ENCODE results near the gene OR4D2.
"Not testable (repeated sequence)": the region's sequence is repeated elsewhere in the genome, so short reads cannot be mapped to it uniquely, and the experiment has no call there.

The OR4D2 gene

GRCh38 chr17:58166682-58167081 is at the start of gene OR4D2:
OR4D2 (plus strand) TSS chr17:58166982; CDS start chr17:58169656, 2,674 bp downstream.
- no peaks in the 10 kb centered on the region for H3K27me3 ChIP-seq (ENCODE audit: control insufficient read depth, insufficient read depth, low read length)
- no peak within 1 kb of the TSS for H3K4me3 ChIP-seq (ENCODE audit: low read length)
- no peaks in the 10 kb centered on the region for H3K36me3 ChIP-seq (ENCODE audit: control insufficient read depth, insufficient read depth, low read length)
- no peak within 1 kb of the TSS for H3K27ac ChIP-seq (ENCODE audit: low read depth, low read length)
- H3K9ac ChIP-seq (ENCODE audit: low read length) = no peak within 1 kb of the TSS
- no peaks in the 10 kb centered on the region for H3K4me1 ChIP-seq (ENCODE audit: control insufficient read depth, insufficient read depth, low read length)

GRCh38 chr17:58117382-58117781 is 49.4 kb upstream of the OR4D2 start:
- Histone ChIP-seq H3K4me1 (ENCODE audit: control insufficient read depth, insufficient read depth, low read length) (no peaks in the 10 kb centered on the region), H3K9ac (ENCODE audit: low read length) (no peak overlapping the region), H3K27me3 (ENCODE audit: control insufficient read depth, insufficient read depth, low read length) (no peaks in the 10 kb centered on the region)

GRCh38 chr17:58119491-58119890 is 47.3 kb upstream of the OR4D2 start:
- no peaks in the 10 kb centered on the region for H3K27me3 ChIP-seq (ENCODE audit: control insufficient read depth, insufficient read depth, low read length)
- no peak overlapping the region for H3K4me3 ChIP-seq (ENCODE audit: low read length)
- H3K36me3 ChIP-seq (ENCODE audit: control insufficient read depth, insufficient read depth, low read length) = no peaks in the 10 kb centered on the region
- H3K9ac ChIP-seq (ENCODE audit: low read length) = no peak overlapping the region
- H3K27ac ChIP-seq (ENCODE audit: low read depth, low read length) = no peak overlapping the region
- H3K4me1 ChIP-seq (ENCODE audit: control insufficient read depth, insufficient read depth, low read length) = no peaks in the 10 kb centered on the region

More at GRCh38 chr17:58117382-58117781, 49.4 kb upstream of the OR4D2 start:
- H3K36me3 ChIP-seq (ENCODE audit: control insufficient read depth, insufficient read depth, low read length) = no peaks in the 10 kb centered on the region
- H3K4me3 ChIP-seq (ENCODE audit: low read length) = no peak overlapping the region
- no peak overlapping the region for H3K27ac ChIP-seq (ENCODE audit: low read depth, low read length)

- Histone ChIP-seq H3K4me1 (ENCODE audit: control insufficient read depth, insufficient read depth, low read length) (no peaks in the 10 kb centered on the region), H3K4me3 (ENCODE audit: low read length) (no peak overlapping the region), H3K36me3 (ENCODE audit: control insufficient read depth, insufficient read depth, low read length) (no peaks in the 10 kb centered on the region), H3K27ac (ENCODE audit: low read depth, low read length) (no peak overlapping the region), H3K27me3 (ENCODE audit: control insufficient read depth, insufficient read depth, low read length) (no peaks in the 10 kb centered on the region), H3K9ac (ENCODE audit: low read length) (no peak overlapping the region)
Observed at GRCh38 chr17:58120195-58120822, 46.5 kb upstream of the OR4D2 start.

- H3K36me3 ChIP-seq (ENCODE audit: control insufficient read depth, insufficient read depth, low read length) = no peaks in the 10 kb centered on the region
- no peak overlapping the region for H3K9ac ChIP-seq (ENCODE audit: low read length)
- H3K4me1 ChIP-seq (ENCODE audit: control insufficient read depth, insufficient read depth, low read length) = no peaks in the 10 kb centered on the region
- H3K27me3 ChIP-seq (ENCODE audit: control insufficient read depth, insufficient read depth, low read length) = no peaks in the 10 kb centered on the region
- no peak overlapping the region for H3K27ac ChIP-seq (ENCODE audit: low read depth, low read length)
- H3K4me3 ChIP-seq (ENCODE audit: low read length) = no peak overlapping the region
Observed at GRCh38 chr17:58121925-58122324, 44.9 kb upstream of the OR4D2 start.

GRCh38 chr17:58127846-58128245 is 38.9 kb upstream of the OR4D2 start:
- H3K27me3 ChIP-seq (ENCODE audit: control insufficient read depth, insufficient read depth, low read length) = no peaks in the 10 kb centered on the region
- no peak overlapping the region for H3K27ac ChIP-seq (ENCODE audit: low read depth, low read length)
- H3K4me3 ChIP-seq (ENCODE audit: low read length) = no peak overlapping the region
- no peaks in the 10 kb centered on the region for H3K4me1 ChIP-seq (ENCODE audit: control insufficient read depth, insufficient read depth, low read length)
- H3K9ac ChIP-seq (ENCODE audit: low read length) = no peak overlapping the region
- H3K36me3 ChIP-seq (ENCODE audit: control insufficient read depth, insufficient read depth, low read length) = no peaks in the 10 kb centered on the region

GRCh38 chr17:58132697-58133096 is 34.1 kb upstream of the OR4D2 start:
- H3K9ac ChIP-seq (ENCODE audit: low read length); H3K4me3 ChIP-seq (ENCODE audit: low read length); H3K27ac ChIP-seq (ENCODE audit: low read depth, low read length); H3K4me1 ChIP-seq (ENCODE audit: control insufficient read depth, insufficient read depth, low read length); H3K36me3 ChIP-seq (ENCODE audit: control insufficient read depth, insufficient read depth, low read length); H3K27me3 ChIP-seq (ENCODE audit: control insufficient read depth, insufficient read depth, low read length): not testable (repeated sequence)

- Histone ChIP-seq H3K9ac (ENCODE audit: low read length) (no peak overlapping the region), H3K27ac (ENCODE audit: low read depth, low read length) (no peak overlapping the region), H3K27me3 (ENCODE audit: control insufficient read depth, insufficient read depth, low read length) (peaks cover 3% of the 10 kb centered on the region), H3K4me1 (ENCODE audit: control insufficient read depth, insufficient read depth, low read length) (no peaks in the 10 kb centered on the region), H3K36me3 (ENCODE audit: control insufficient read depth, insufficient read depth, low read length) (no peaks in the 10 kb centered on the region), H3K4me3 (ENCODE audit: low read length) (no peak overlapping the region)
Observed at GRCh38 chr17:58136669-58137279, 30.0 kb upstream of the OR4D2 start.

GRCh38 chr17:58141505-58141904 is 25.3 kb upstream of the OR4D2 start:
- Histone ChIP-seq H3K36me3 (ENCODE audit: control insufficient read depth, insufficient read depth, low read length) (no peaks in the 10 kb centered on the region), H3K27me3 (ENCODE audit: control insufficient read depth, insufficient read depth, low read length) (peaks cover 3% of the 10 kb centered on the region), H3K9ac (ENCODE audit: low read length) (no peak overlapping the region), H3K4me3 (ENCODE audit: low read length) (no peak overlapping the region), H3K27ac (ENCODE audit: low read depth, low read length) (no peak overlapping the region), H3K4me1 (ENCODE audit: control insufficient read depth, insufficient read depth, low read length) (no peaks in the 10 kb centered on the region)

GRCh38 chr17:58143335-58143734 is 23.4 kb upstream of the OR4D2 start:
- H3K4me1 ChIP-seq (ENCODE audit: control insufficient read depth, insufficient read depth, low read length); H3K36me3 ChIP-seq (ENCODE audit: control insufficient read depth, insufficient read depth, low read length); H3K9ac ChIP-seq (ENCODE audit: low read length); H3K27ac ChIP-seq (ENCODE audit: low read depth, low read length); H3K27me3 ChIP-seq (ENCODE audit: control insufficient read depth, insufficient read depth, low read length); H3K4me3 ChIP-seq (ENCODE audit: low read length): not testable (repeated sequence)

- no peaks in the 10 kb centered on the region for H3K4me1 ChIP-seq (ENCODE audit: control insufficient read depth, insufficient read depth, low read length)
- no peak overlapping the region for H3K27ac ChIP-seq (ENCODE audit: low read depth, low read length)
- no peak overlapping the region for H3K9ac ChIP-seq (ENCODE audit: low read length)
- no peaks in the 10 kb centered on the region for H3K36me3 ChIP-seq (ENCODE audit: control insufficient read depth, insufficient read depth, low read length)
- peaks cover 5% of the 10 kb centered on the region for H3K27me3 ChIP-seq (ENCODE audit: control insufficient read depth, insufficient read depth, low read length)
- no peak overlapping the region for H3K4me3 ChIP-seq (ENCODE audit: low read length)
Observed at GRCh38 chr17:58144801-58145200, 22.0 kb upstream of the OR4D2 start.

- no peak within 1 kb of the TSS for H3K27ac ChIP-seq (ENCODE audit: low read depth, low read length)
- H3K36me3 ChIP-seq (ENCODE audit: control insufficient read depth, insufficient read depth, low read length) = no peaks in the 10 kb centered on the region
- no peaks in the 10 kb centered on the region for H3K4me1 ChIP-seq (ENCODE audit: control insufficient read depth, insufficient read depth, low read length)
- peaks cover 5% of the 10 kb centered on the region for H3K27me3 ChIP-seq (ENCODE audit: control insufficient read depth, insufficient read depth, low read length)
- H3K9ac ChIP-seq (ENCODE audit: low read length) = no peak within 1 kb of the TSS
- H3K4me3 ChIP-seq (ENCODE audit: low read length) = no peak within 1 kb of the TSS
Observed at GRCh38 chr17:58147930-58148434, 18.8 kb upstream of the OR4D2 start, which contains the start of gene OR4D1. OR4D1 (plus strand) TSS chr17:58148384; CDS start chr17:58155154, 6,770 bp downstream.

- no peak overlapping the region for H3K9ac ChIP-seq (ENCODE audit: low read length)
- peaks cover 5% of the 10 kb centered on the region for H3K27me3 ChIP-seq (ENCODE audit: control insufficient read depth, insufficient read depth, low read length)
- H3K4me3 ChIP-seq (ENCODE audit: low read length) = no peak overlapping the region
- H3K36me3 ChIP-seq (ENCODE audit: control insufficient read depth, insufficient read depth, low read length) = no peaks in the 10 kb centered on the region
- H3K27ac ChIP-seq (ENCODE audit: low read depth, low read length) = no peak overlapping the region
- no peaks in the 10 kb centered on the region for H3K4me1 ChIP-seq (ENCODE audit: control insufficient read depth, insufficient read depth, low read length)
Observed at GRCh38 chr17:58148609-58149008, 18.2 kb upstream of the OR4D2 start.

All from rectal smooth muscle tissue (tissue), 1 donor.